ENCODE data around the gene KLHL13.
"Not testable (repeated sequence)": the region's sequence is repeated elsewhere in the genome, so short reads cannot be mapped to it uniquely, and the experiment has no call there.

KLHL13 gene, protein sequence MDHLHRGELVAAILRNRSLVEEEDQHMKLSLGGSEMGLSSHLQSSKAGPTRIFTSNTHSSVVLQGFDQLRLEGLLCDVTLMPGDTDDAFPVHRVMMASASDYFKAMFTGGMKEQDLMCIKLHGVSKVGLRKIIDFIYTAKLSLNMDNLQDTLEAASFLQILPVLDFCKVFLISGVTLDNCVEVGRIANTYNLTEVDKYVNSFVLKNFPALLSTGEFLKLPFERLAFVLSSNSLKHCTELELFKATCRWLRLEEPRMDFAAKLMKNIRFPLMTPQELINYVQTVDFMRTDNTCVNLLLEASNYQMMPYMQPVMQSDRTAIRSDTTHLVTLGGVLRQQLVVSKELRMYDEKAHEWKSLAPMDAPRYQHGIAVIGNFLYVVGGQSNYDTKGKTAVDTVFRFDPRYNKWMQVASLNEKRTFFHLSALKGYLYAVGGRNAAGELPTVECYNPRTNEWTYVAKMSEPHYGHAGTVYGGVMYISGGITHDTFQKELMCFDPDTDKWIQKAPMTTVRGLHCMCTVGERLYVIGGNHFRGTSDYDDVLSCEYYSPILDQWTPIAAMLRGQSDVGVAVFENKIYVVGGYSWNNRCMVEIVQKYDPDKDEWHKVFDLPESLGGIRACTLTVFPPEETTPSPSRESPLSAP

DNA sequence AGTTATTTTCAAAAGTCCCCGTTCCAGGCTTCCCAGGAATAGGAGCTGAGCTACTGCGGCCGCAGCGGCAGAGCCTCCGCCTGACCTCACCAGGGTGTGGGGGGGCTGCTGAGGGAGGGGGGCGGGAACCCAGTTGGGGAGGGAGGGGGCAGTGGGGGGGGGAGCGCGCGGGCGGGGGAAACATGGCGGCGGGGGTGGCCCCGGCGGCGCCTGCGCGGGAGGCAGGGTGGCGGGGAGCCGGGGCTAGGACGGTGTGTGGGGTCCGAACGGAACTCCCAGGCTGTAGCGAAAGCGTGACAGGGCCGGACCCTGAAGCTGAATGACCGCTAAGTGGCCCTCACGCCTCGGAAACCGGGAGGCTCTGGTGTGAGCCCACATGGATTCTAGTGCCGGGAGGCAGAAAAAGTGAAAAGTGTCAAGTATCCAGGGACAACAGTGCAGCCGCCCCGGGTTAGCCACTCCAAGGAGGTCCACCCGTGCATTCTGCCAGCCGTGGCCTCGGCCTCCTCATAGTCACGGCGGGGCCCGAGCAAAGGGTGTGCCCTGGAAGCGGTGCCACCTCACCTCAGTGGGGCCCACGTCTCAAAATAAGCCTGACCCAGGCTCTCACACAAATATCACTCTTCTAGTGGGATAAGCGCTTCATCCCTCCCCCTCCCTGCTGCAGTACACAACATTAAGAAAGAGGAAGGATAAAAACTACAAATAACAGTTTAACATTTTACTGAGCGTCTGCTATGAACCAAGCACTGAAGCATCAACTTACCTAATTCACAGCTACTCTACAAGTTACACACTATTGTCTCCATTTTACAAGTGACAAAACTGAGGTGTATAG, at the start of gene KLHL13:
KLHL13 (minus strand) TSS at position 98 of the 838 bp plus-strand sequence. CDS start 88,337 bp downstream, outside the sequence.
- ATAC-seq, result peak; percentile 20
- peaks cover 12% of the 10 kb centered on the region for H3K27me3 Mint-ChIP-seq
- peak within 1 kb of the TSS; percentile 53 for H3K27ac Mint-ChIP-seq
- no peaks in the 10 kb centered on the region for H3K36me3 Mint-ChIP-seq (ENCODE audit: low read depth)
- peak; percentile 13 for DNase-seq
- no peaks in the 10 kb centered on the region for H3K9me3 Mint-ChIP-seq
- peaks cover 6% of the 10 kb centered on the region for H3K4me1 Mint-ChIP-seq
- H3K4me3 Mint-ChIP-seq, result peak within 1 kb of the TSS; percentile 72

DNA sequence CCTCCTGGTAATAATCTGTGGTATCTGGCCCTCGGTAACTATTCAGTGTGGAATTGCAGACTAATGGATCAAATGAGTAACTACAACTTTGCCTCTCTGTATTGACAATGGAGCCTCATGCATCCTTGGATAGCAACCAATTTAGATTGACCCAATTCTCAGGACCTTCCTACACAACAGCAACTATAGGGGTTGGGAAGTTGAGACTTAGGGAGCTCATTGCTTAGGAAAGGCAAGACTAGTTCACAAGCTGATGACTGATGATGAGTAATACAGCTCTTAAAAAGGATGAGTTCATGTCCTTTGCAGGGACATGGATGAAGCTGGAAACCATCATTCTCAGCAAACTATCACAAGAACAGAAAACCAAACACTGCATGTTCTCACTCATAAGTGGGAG, 47.5 kb upstream of the KLHL13 start:
- Mint-ChIP-seq H3K9me3 (no peaks in the 10 kb centered on the region), H3K27ac (no peak overlapping the region), H3K4me1 (no peaks in the 10 kb centered on the region), H3K36me3 (ENCODE audit: low read depth) (no peaks in the 10 kb centered on the region), H3K4me3 (no peak overlapping the region), H3K27me3 (no peaks in the 10 kb centered on the region)
- ATAC-seq, result no peak
- no peak for DNase-seq

DNA sequence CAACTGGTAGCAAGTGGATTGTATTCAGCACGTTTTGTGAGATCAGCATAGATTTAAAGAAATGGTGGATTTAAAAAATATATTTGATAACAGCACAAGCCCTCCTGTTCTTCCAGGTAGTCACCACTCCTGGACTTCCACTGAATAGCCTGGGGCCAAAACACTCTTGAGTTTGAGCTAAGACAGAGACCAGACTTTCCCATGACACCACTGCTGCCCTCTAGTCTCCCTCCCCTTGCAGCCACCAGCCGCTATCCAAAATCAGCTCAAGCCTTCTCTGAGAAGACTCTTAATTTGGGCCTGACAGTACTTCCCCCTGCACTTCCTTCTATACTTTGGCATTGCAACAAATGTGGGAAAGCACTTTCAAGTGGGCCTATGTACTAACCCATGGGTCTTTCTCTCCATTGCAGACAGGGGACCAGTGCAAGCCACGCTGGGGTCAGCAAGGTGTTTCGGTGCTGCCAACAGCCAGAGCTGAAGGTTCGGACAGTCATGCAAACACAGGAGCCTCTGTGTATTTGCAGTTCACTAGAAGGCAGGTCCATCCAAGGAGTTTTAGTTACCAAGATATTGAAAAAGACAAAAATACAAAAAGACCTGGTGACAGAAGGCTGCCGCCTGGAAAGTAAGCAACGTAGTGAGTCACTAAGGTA, 40.5 kb upstream of the KLHL13 start:
- Mint-ChIP-seq H3K4me3 (no peak overlapping the region), H3K27me3 (no peaks in the 10 kb centered on the region), H3K27ac (no peak overlapping the region), H3K9me3 (no peaks in the 10 kb centered on the region), H3K36me3 (ENCODE audit: low read depth) (no peaks in the 10 kb centered on the region), H3K4me1 (no peaks in the 10 kb centered on the region)
- DNase-seq (no peak), ATAC-seq (no peak)

DNA sequence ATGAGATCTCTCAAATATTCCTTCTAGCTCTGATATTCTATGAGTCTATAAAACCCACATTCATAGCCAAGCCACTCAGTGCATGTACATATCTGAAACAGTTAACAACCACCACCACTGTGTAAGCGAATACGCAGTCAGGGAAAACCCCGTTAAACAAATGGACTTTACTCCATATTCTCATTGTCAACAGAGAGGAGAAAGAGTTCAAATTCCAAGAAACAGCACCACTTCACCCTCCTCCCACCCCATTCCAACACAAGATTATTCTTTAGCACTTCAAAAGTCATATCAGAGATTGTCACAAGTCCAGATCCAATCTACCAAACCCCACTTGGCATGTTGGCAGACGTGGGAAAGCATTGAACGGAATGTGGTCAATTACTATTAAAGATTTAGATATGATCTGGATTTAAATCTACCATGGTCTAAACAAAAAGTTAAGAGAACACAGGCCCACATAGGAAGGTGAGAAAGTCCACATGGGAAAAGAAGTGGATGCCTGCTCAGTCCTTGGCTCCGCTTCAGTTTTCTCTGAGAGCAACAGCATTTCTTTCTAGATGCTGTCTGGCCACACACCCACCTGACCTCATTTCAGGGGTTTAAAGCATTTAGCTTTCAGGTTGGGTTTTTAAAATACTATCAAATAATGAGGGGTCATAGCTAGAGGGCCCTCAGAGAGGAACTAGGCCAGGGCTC, 39.8 kb upstream of the KLHL13 start:
- H3K9me3 Mint-ChIP-seq, result no peaks in the 10 kb centered on the region
- H3K4me1 Mint-ChIP-seq, result no peaks in the 10 kb centered on the region
- H3K27ac Mint-ChIP-seq, result no peak overlapping the region
- H3K36me3 Mint-ChIP-seq (ENCODE audit: low read depth), result no peaks in the 10 kb centered on the region
- DNase-seq, result no peak
- no peaks in the 10 kb centered on the region for H3K27me3 Mint-ChIP-seq
- H3K4me3 Mint-ChIP-seq, result no peak overlapping the region
- no peak for ATAC-seq

DNA sequence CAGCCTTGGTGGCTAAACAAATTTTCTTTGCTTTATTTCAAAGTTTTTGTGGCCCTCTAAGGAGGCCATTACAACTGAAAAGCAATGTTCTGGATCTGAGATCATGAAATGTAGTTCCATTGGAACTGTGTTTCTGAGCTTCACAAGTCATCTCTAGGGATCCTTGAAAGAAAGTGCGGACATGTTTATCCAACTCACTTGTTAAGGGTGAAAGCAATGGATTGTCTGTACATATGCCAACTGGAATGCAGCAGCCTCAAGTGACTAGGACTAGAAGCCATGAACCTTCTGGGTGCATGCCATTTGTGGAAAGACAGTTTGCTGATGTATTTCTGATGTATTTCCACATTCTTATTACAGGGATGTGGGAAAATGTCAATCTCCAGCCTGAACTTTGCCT, 36.7 kb upstream of the KLHL13 start:
- H3K27me3 Mint-ChIP-seq, result no peaks in the 10 kb centered on the region
- DNase-seq (no peak), ATAC-seq (no peak)
- H3K27ac Mint-ChIP-seq, result no peak overlapping the region
- no peaks in the 10 kb centered on the region for H3K9me3 Mint-ChIP-seq
- H3K4me1 Mint-ChIP-seq, result no peaks in the 10 kb centered on the region
- H3K36me3 Mint-ChIP-seq (ENCODE audit: low read depth), result no peaks in the 10 kb centered on the region
- no peak overlapping the region for H3K4me3 Mint-ChIP-seq

DNA sequence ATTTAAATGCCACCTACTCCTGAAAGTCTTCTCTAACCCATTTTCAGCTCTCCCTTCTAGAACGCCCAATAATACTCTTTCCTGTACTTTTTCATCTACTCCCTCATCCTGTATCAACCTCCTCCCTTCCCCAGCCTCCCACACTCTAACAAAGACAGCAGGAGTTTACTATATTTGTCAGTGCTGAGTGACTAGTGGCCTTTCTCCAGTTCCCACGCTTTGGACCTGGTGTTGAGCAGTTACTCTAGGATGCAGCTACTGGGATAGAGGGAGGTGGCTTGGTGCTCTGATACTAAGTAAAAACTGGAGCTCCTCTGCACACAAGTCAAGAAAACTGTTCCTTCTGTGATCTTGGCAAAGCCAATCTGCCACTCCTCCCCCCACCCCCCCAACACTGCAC, 36.1 kb upstream of the KLHL13 start:
- ATAC-seq (no peak), DNase-seq (no peak)
- Mint-ChIP-seq H3K9me3 (no peaks in the 10 kb centered on the region), H3K36me3 (ENCODE audit: low read depth) (no peaks in the 10 kb centered on the region), H3K27me3 (no peaks in the 10 kb centered on the region), H3K27ac (no peak overlapping the region), H3K4me3 (no peak overlapping the region), H3K4me1 (no peaks in the 10 kb centered on the region)

DNA sequence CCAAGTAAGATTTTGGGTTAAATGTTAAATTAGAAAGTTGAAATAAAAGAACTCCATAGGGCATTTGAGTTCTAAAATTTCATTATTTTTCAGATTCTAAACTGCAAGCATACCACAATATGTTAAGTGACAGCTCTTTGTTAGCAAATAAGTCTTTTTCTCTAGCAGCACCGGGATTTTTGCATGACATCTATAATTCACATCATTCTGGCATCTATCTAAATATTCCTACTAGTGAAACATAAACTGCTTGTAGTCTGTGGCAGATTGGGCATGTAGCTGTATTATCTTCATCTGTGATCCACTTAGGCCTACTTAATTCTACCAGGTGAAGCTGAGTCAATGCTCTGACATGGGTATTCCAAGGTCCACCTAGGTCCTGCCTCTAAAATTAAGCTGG, 32.1 kb upstream of the KLHL13 start:
- no peaks in the 10 kb centered on the region for H3K36me3 Mint-ChIP-seq (ENCODE audit: low read depth)
- H3K27me3 Mint-ChIP-seq, result no peaks in the 10 kb centered on the region
- DNase-seq (no peak), ATAC-seq (no peak)
- no peak overlapping the region for H3K27ac Mint-ChIP-seq
- H3K4me3 Mint-ChIP-seq, result no peak overlapping the region
- H3K4me1 Mint-ChIP-seq, result no peaks in the 10 kb centered on the region
- H3K9me3 Mint-ChIP-seq, result no peaks in the 10 kb centered on the region

DNA sequence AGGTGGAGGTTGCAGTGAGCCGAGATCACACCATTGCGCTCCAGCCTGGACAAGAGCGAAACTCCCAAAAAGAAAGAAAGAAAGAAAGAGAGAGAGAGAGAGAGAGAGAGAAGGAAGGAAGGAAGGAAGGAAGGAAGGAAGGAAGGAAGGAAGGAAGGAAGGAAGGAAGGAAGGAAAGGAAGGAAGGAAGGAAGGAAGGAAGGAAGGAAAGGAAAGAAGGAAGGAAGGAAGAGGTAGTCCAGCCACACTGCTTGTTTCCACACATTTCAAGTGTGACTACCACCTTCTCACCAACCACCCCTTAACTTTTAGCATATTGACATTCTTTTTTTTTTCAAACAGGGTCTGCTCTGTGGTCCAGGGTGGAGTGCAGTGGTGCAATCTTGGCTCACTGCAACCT, 31.2 kb upstream of the KLHL13 start:
- DNase-seq; H3K36me3 Mint-ChIP-seq (ENCODE audit: low read depth); ATAC-seq; H3K27me3 Mint-ChIP-seq; H3K4me1 Mint-ChIP-seq; H3K27ac Mint-ChIP-seq; H3K9me3 Mint-ChIP-seq; H3K4me3 Mint-ChIP-seq: not testable (repeated sequence)

DNA sequence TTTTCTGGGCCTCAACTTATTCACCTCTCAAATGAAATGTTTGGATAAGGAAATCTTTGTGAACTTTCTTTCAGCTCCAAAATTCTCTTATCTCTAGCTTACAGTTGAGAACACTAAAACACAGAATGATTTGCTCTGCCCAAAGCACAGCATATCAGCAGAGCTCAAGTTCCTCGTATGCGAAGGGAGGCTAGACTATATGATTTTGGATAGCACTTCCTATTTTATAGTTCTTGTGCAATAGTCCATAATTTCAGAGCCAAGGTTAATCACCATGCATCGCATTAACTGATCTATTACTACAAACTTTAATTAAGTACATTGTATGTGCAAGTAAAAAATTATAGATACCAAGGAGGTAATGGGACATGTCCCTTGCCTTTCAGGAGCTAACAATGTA, 27.0 kb upstream of the KLHL13 start:
- DNase-seq, result no peak
- H3K36me3 Mint-ChIP-seq (ENCODE audit: low read depth), result no peaks in the 10 kb centered on the region
- H3K4me3 Mint-ChIP-seq, result no peak overlapping the region
- H3K27me3 Mint-ChIP-seq, result no peaks in the 10 kb centered on the region
- H3K4me1 Mint-ChIP-seq, result no peaks in the 10 kb centered on the region
- no peak overlapping the region for H3K27ac Mint-ChIP-seq
- no peaks in the 10 kb centered on the region for H3K9me3 Mint-ChIP-seq
- no peak for ATAC-seq

DNA sequence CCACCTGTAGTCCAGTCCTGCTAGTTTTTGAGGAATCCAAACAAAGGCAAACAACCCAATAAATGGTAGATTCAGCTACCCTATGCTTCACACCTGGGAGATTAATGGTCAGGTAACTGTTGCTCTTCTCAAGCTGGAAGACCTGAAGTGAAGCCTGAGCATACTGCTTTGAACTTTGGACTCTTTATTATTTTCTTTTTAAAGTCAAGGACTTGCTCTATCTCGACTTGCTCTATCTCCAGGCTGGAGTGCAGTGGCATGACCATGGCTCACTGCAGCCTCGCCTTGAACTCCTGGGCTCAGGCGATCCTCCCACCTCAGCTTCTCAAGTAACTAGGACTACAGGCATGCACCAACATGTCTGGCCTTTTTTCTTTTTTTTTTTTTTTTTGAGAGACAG, 14.7 kb upstream of the KLHL13 start:
- Mint-ChIP-seq H3K36me3 (ENCODE audit: low read depth) (no peaks in the 10 kb centered on the region), H3K4me1 (no peaks in the 10 kb centered on the region), H3K27me3 (no peaks in the 10 kb centered on the region), H3K27ac (no peak overlapping the region), H3K9me3 (no peaks in the 10 kb centered on the region), H3K4me3 (no peak overlapping the region)
- ATAC-seq (no peak), DNase-seq (no peak)

DNA sequence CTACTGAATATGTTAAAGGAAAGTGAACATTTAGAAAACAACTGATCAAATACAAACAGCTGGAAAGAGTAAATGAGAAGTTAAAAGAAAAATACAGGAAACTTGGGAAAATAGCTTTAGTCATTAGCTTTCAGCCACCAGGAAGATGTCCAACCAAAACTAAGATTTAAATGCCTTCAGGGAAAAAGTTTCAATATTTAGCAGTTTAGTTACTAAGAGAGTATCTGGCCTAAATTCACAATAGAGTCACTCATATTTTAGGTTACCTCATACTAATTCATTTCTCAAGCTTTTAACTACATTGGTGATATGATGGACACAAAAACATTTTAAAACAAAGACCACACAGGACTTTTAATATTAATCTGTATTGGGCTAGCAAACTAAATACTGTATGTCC, 13.1 kb upstream of the KLHL13 start:
- Mint-ChIP-seq H3K9me3 (no peaks in the 10 kb centered on the region), H3K4me3 (no peak overlapping the region), H3K4me1 (no peaks in the 10 kb centered on the region), H3K27me3 (no peaks in the 10 kb centered on the region), H3K27ac (no peak overlapping the region), H3K36me3 (ENCODE audit: low read depth) (no peaks in the 10 kb centered on the region)
- no peak for DNase-seq
- no peak for ATAC-seq

DNA sequence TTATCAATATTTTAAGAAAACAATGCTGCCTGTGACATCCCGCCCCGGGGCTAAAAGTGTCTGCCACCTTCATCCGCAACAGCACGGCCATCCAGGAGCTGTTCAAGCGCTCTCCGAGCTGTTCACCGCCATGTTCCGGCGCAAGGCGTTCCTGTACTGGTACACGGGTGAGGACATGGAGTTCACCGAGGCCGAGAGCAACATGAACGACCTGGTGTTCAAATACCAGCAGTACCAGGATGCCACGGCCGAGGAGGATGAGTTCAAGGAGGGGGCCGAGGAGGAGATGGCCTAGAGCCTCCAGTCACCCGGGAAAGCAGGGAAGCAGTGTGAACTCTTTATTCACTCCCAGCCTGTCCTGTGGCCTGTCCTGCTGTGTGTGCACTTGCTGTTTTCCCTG, 12.1 kb upstream of the KLHL13 start:
- DNase-seq (no peak), ATAC-seq (no peak)
- no peaks in the 10 kb centered on the region for H3K4me1 Mint-ChIP-seq
- no peaks in the 10 kb centered on the region for H3K27me3 Mint-ChIP-seq
- no peak overlapping the region for H3K4me3 Mint-ChIP-seq
- H3K27ac Mint-ChIP-seq, result no peak overlapping the region
- no peaks in the 10 kb centered on the region for H3K36me3 Mint-ChIP-seq (ENCODE audit: low read depth)
- no peaks in the 10 kb centered on the region for H3K9me3 Mint-ChIP-seq

DNA sequence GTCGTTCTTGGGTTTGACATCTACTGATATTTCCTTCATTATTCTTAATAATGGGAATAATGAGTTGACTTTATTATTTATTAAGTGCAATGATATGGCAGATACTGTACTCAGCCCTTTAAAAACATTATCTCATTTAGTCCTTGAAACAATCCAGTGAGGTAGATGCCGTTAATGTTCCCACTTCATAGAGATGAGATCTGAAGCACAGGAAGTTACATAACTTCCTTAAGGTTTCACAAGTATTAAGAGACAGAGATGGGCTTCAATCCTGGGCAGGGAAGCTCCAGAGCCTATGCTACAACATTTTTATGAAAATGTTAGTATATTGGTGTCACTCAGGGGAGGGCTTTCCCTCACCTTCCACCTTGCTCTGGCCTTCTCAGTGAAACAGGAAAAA, 9.7 kb upstream of the KLHL13 start:
- DNase-seq (no peak), ATAC-seq (no peak)
- Mint-ChIP-seq H3K27ac (no peak overlapping the region), H3K4me1 (no peaks in the 10 kb centered on the region), H3K9me3 (no peaks in the 10 kb centered on the region), H3K27me3 (no peaks in the 10 kb centered on the region), H3K36me3 (ENCODE audit: low read depth) (no peaks in the 10 kb centered on the region), H3K4me3 (no peak overlapping the region)

DNA sequence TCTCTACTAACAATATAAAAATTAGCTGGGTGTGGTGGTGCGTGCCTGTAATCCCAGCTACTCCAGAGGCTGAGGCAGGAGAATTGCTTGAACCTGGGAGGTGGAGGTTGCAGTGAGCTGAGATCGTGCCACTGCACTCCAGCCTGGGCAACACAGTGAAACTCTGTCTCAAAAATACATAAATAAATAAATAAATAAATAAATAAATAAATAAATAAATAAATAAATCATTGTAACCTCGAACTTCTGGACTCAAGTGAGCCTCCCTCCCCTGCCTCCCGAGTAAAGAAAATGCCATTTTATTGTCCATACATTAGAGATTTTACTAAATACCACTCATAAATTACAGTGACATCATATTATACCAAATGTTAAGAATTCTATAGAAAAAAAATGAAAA, 7.6 kb upstream of the KLHL13 start:
- not testable (repeated sequence) for ATAC-seq; DNase-seq; H3K4me3 Mint-ChIP-seq; H3K27ac Mint-ChIP-seq; H3K27me3 Mint-ChIP-seq; H3K36me3 Mint-ChIP-seq (ENCODE audit: low read depth); H3K9me3 Mint-ChIP-seq; H3K4me1 Mint-ChIP-seq

Data from activated naive CD8-positive, alpha-beta T cell treated with anti-CD3 and anti-CD28 coated beads, Interleukin-2, amount 50 U/mL, for 24 hours (primary cell).